KOPT-K1 (cell line): Measurements from ENCODE around the gene CXCL10.

Experiments used
- H3K27ac ChIP-seq: fragments of 200-600 bp; sonication (generic); 2 replicates; pipeline ENCODE4 v1.5.1; 2016; ENCODE audit warnings: antibody characterized with exemption, mild to moderate bottlenecking, low read depth, low read length; ENCODE audit not compliant: poor library complexity, severe bottlenecking
- H3K36me3 ChIP-seq: fragments of 200-600 bp; sonication (generic); 2 replicates; pipeline ENCODE4 v1.5.1; 2017; ENCODE audit warnings: antibody characterized with exemption, mild to moderate bottlenecking, low read length, moderate library complexity; ENCODE audit not compliant: insufficient read depth
- H3K9me3 ChIP-seq: fragments of 200-600 bp; sonication (generic); 2 replicates; pipeline ENCODE4 v1.5.1; 2017; ENCODE audit warnings: antibody characterized with exemption, low read length, mild to moderate bottlenecking; ENCODE audit not compliant: insufficient read depth, poor library complexity, severe bottlenecking

Gene CXCL10

DNA sequence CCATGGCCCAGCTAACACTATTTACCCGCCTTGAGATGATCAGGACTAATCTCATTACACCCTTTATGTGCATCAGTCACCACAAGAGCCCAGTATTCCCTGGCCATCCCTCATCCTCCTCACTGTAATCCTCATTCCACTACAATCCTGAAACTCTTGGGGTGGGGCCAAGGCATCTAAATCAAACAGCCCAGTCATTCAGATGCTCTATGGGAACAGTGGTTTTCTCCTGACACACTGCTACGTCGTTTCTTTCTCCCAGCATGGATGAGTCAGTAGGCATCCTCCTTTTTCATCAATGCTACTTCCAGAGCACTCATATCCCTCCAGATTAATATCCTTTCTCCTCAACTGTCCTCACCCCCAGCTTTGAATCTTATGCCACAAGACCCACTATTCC, 38.2 kb downstream of the CXCL10 start:
- Histone ChIP-seq H3K27ac (no peak overlapping the region), H3K9me3 (no peaks in the 10 kb centered on the region), H3K36me3 (peaks cover 51% of the 10 kb centered on the region)

DNA sequence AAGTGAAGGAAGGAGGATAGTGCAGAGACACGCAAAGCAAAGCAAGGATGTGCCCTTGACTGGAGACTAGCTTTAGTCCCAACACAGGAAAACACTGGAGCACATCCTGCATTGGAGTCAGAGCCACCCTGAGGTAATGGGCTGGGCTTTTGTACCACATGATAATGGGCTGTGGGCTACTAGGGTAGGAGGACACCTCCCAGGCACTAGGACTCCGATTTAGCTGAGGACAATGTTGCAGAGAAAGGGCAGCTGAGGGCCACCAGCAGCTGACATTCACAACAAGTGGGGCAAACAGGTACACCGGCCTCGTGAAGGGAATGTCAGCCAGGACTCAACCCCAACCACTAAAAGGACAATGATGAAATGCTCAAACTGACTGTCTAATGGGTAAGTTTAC, 42.7 kb downstream of the CXCL10 start:
- peaks cover 76% of the 10 kb centered on the region for H3K36me3 ChIP-seq
- H3K9me3 ChIP-seq, result peaks cover 5% of the 10 kb centered on the region
- H3K27ac ChIP-seq, result no peak overlapping the region

DNA sequence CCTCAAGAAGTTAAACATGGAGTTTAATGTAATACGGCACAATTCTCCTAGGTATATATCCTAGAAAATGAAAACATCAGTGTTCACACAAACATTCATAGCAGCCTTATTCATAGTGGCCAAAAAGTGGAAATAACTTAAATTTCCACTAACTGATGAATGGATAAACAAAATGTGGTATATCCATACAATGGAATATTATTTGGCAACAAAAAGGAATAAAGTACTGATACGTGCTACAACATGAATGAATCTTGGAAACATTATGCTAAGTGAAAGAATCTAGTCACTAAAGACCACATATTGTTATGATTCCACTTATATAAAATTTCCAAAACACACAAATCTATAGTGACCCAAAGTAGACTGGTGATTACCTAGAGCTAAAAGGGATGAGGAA, 47.1 kb downstream of the CXCL10 start:
- H3K9me3 ChIP-seq, result peaks cover 5% of the 10 kb centered on the region
- H3K27ac ChIP-seq, result no peak overlapping the region
- peaks cover 89% of the 10 kb centered on the region for H3K36me3 ChIP-seq

DNA sequence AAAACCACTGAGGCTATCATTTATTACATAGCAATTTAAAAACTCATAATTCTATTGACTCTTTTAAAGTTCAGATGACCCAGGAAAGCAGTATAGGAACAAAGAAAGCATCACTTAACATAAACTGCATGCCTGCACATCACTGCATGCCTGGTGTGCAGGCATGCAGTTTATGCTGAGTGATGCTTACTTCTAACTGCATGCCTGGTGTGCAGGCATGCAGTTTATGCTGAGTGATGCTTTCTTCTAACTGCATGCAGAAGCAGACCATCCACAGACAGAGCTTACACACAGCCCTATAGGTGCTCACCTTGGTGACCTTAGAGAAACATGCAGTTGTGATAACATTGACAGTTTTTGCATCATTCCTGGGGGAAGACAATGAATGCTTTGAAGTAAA, 49.5 kb downstream of the CXCL10 start:
- Histone ChIP-seq H3K36me3 (peaks cover 95% of the 10 kb centered on the region), H3K27ac (no peak overlapping the region)

More for the DNA sequence above, 49.5 kb downstream of the CXCL10 start:
- H3K9me3 ChIP-seq, result peaks cover 5% of the 10 kb centered on the region
